DMS79 treated with DMSO at 0.1 percent for 48 hours (cell line): ENCODE results near the gene CTSF.
A peak's percentile ranks its signal among the peaks of the same experiment; 100 is the strongest.
"Not testable (repeated sequence)": the region's sequence is repeated elsewhere in the genome, so short reads cannot be mapped to it uniquely, and the experiment has no call there.

Experiments used
- DNase-seq: peaks from one replicate; lab custom pipeline; 2025; lab: John Stamatoyannopoulos, UW

Gene CTSF

GRCh38 chr11:66559142-66559865, 9.1 kb downstream of the CTSF start:
- no peak for DNase-seq

- peak; percentile 7 for DNase-seq
Measured at GRCh38 chr11:66557733-66558326, 10.6 kb downstream of the CTSF start.

- peak; percentile 85 for DNase-seq
Measured at GRCh38 chr11:66556086-66556485, 12.3 kb downstream of the CTSF start.

- no peak for DNase-seq
Measured at GRCh38 chr11:66555416-66555815, 13.0 kb downstream of the CTSF start.

GRCh38 chr11:66554602-66555001, 13.8 kb downstream of the CTSF start:
- no peak for DNase-seq

- no peak for DNase-seq
Measured at GRCh38 chr11:66550887-66551286, 17.5 kb downstream of the CTSF start.

GRCh38 chr11:66549696-66550095, 18.7 kb downstream of the CTSF start:
- DNase-seq = no peak

GRCh38 chr11:66548774-66549630, 19.4 kb downstream of the CTSF start:
- DNase-seq = no peak

GRCh38 chr11:66548041-66548440, 20.4 kb downstream of the CTSF start:
- DNase-seq = no peak

GRCh38 chr11:66547662-66548009, 20.8 kb downstream of the CTSF start:
- DNase-seq = no peak

- no peak for DNase-seq
Measured at GRCh38 chr11:66546966-66547661, 21.3 kb downstream of the CTSF start.

- DNase-seq = no peak
Measured at GRCh38 chr11:66546368-66546965, 21.9 kb downstream of the CTSF start, which contains the start of gene ACTN3. TSS of gene ACTN3 (plus strand) at chr11:66546903. CDS start at chr11:66546938, 35 bp downstream.

- DNase-seq = peak; percentile 79
Measured at GRCh38 chr11:66545701-66546367, 22.6 kb downstream of the CTSF start, which contains the start of gene ZDHHC24. TSS of gene ZDHHC24 (minus strand) at chr11:66546048. CDS start at chr11:66546003, 45 bp downstream.

- not testable (repeated sequence) for DNase-seq
Measured at GRCh38 chr11:66544952-66545351, 23.5 kb downstream of the CTSF start.

GRCh38 chr11:66543263-66544107, 24.9 kb downstream of the CTSF start:
- DNase-seq = no peak

GRCh38 chr11:66542362-66542761, 26.0 kb downstream of the CTSF start:
- DNase-seq = no peak

GRCh38 chr11:66541892-66542291, 26.5 kb downstream of the CTSF start:
- DNase-seq = no peak

- not testable (repeated sequence) for DNase-seq
Measured at GRCh38 chr11:66540598-66540997, 27.8 kb downstream of the CTSF start.

- no peak for DNase-seq
Measured at GRCh38 chr11:66539870-66540213, 28.6 kb downstream of the CTSF start.

- no peak for DNase-seq
Measured at GRCh38 chr11:66539170-66539869, 29.1 kb downstream of the CTSF start.
